Tibial nerve (tissue), 4 donors: ENCODE results near the gene FSD2. TPM values are rescaled to one million over a fixed set of nuclear protein-coding genes. Genes with fewer than 3 reads are reported as not detected.
"Not testable (repeated sequence)": the region's sequence is repeated elsewhere in the genome, so short reads cannot be mapped to it uniquely, and the experiment has no call there.

Experiments
- DNase-seq, 2 donors: peaks; one replicate each; pipeline ENCODE4 v3.0.0-alpha.2; 2019; ENCODE audit warnings: low spot score in 2 of 2
- H3K27ac ChIP-seq, 4 donors: fragments of 200-600 bp; sonication (generic) in 3 of 4; one replicate each; pipeline ENCODE4 v1.5.1; 2017 to 2019; ENCODE audit warnings: mild to moderate bottlenecking in 1 of 4
- H3K27me3 ChIP-seq, 2 donors: fragments of 200-600 bp; sonication (generic) in 1 of 2; one replicate each; pipeline versions ENCODE4 v1.5.1 to v1.6.0; 2017 to 2019
- H3K36me3 ChIP-seq, 3 donors: fragments of 200-600 bp; sonication (generic); one replicate each; pipeline ENCODE4 v1.5.1; 2018 to 2019
- H3K4me1 ChIP-seq, 4 donors: fragments of 200-600 bp; sonication (generic) in 3 of 4; one replicate each; pipeline ENCODE4 v1.5.1; 2017 to 2019
- H3K4me3 ChIP-seq, 4 donors: fragments of 200-600 bp; sonication (generic) in 3 of 4; one replicate each; pipeline ENCODE4 v1.5.1; 2017 to 2019; ENCODE audit warnings: mild to moderate bottlenecking in 1 of 4, moderate library complexity in 1 of 4
- H3K9me3 ChIP-seq, 4 donors: fragments of 200-600 bp; sonication (generic) in 3 of 4; one replicate each; pipeline ENCODE4 v1.5.1; 2017 to 2019
- EP300 ChIP-seq, 2 donors: sonication (generic); formaldehyde crosslinking; IDR thresholded peaks; one replicate each; pipeline ENCODE4 v1.6.1; 2017; ENCODE audit warnings: antibody characterized with exemption in 2 of 2, mild to moderate bottlenecking in 1 of 2
- POLR2A ChIP-seq, 2 donors: fragments of 450-650 bp; IDR thresholded peaks; one replicate each; pipeline ENCODE4 v1.6.1; 2017; ENCODE audit warnings: antibody characterized with exemption in 2 of 2, mild to moderate bottlenecking in 2 of 2, moderate library complexity in 2 of 2
- WGBS, 2 donors: methylation state at CpG; one replicate each; pipeline ENCODE4 v1.1.5; 2018; 5-methylcytosine and 5-hydroxymethylcytosine counted together
- total RNA-seq, 4 donors: library from RNA; depleted of rRNA; stranded (reverse); fragments of >200 nt; gene quantifications; one replicate each; pipeline ENCODE4 v1.1.0, GENCODE V29; 2016
- TF ChIP-seq, protein P1 (sequence below), 5 experiments: fragments of 200-600 bp in 3 of 5; fragments of 450-650 bp in 2 of 5; sonication (generic) in 3 of 5; IDR thresholded peaks; one replicate each; pipeline ENCODE4 v1.5.1; 2016 to 2019; ENCODE audit warnings: antibody characterized with exemption in 5 of 5, mild to moderate bottlenecking in 3 of 5, moderate library complexity in 2 of 5

FSD2 gene
- total RNA-seq, 4 donors from 2014 or later, result 0.20 TPM; not detected in 3

DNA sequence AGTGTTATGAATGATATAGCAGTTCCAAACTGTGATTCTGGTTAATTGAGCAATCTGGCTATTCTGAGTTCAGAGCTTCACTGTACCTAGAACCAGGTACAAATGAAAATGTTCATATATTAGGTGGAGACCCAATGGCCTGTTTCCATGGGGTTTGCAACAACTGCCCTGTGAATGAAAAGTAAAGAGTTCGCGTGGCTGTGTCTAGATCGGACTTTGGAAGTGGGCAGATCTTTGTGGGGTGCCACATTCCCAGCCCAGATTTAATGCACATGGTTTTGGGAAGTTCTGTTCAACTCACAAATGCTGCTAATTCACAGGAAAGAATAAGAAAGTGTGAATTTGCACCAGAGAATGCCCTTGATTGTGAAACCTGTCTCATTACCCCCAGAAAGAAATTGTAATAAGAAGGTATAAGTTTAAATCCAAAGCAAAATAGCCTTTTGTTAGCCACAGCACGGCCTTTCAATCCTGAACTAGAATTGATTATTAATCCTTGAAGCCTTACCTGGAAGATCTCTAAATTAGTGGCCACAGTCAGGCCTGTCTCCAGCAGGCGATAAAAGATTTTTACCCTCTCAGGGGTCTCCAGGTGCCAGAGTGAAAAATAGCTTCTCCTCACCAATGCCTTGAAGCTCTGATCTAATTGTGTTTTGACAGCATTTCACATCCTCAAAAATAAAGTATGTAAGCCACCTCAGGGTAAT is 26.2 kb upstream of the FSD2 start:
- Histone ChIP-seq H3K4me3 (no peak overlapping the region), H3K9me3 (no peaks in the 10 kb centered on the region), H3K27me3 (no peaks in the 10 kb centered on the region), H3K4me1 (no peaks in the 10 kb centered on the region), H3K36me3 (peaks cover 5 to 98% (median 30%) of the 10 kb centered on the region in 3 donors), H3K27ac (no peak overlapping the region)
- TF ChIP-seq POLR2A (IDR thresholded peaks at IDR 0.05) (no peak), EP300 (IDR thresholded peaks at IDR 0.05) (no peak)
- TF ChIP-seq, protein P1, sequence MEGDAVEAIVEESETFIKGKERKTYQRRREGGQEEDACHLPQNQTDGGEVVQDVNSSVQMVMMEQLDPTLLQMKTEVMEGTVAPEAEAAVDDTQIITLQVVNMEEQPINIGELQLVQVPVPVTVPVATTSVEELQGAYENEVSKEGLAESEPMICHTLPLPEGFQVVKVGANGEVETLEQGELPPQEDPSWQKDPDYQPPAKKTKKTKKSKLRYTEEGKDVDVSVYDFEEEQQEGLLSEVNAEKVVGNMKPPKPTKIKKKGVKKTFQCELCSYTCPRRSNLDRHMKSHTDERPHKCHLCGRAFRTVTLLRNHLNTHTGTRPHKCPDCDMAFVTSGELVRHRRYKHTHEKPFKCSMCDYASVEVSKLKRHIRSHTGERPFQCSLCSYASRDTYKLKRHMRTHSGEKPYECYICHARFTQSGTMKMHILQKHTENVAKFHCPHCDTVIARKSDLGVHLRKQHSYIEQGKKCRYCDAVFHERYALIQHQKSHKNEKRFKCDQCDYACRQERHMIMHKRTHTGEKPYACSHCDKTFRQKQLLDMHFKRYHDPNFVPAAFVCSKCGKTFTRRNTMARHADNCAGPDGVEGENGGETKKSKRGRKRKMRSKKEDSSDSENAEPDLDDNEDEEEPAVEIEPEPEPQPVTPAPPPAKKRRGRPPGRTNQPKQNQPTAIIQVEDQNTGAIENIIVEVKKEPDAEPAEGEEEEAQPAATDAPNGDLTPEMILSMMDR (IDR thresholded peaks at IDR 0.05), result no peak
- WGBS, 2 donors, result 92 to 95% methylated on average over 5 of the region's 5 CpGs
- DNase-seq, result peak in 1 of 2 donors; percentile 0

DNA sequence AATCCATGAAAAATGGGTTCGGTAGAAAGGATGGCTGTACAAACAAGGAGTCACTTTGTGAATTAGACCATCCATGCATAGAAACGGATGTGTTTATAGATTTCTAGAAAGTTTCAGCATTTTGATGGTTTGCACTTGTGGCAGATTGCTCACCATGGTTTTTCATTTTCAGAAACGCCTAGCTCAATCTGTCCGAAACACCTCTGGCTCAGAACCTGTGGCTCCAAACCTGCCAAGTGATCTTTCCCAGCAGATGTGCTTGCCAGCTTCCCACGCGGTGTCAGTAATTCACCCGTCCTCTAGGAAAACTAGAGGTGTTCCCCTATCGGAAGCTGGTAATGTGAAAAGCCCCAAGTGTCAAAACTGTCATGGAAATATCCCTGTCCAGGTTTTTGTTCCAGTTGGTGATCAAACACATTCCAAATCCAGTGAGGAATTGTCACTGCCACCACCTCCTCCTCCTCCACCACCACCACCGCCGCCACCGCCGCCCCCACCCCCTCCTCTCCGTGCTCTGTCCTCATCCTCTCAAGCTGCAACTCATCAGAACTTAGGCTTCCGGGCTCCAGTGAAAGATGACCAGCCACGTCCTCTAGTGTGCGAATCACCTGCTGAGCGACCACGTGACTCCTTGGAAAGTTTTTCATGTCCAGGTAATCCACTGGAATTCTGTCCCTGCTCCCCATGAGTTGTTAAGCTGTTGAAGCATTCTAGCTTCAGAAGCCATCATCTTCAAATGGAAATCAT is 24.7 kb upstream of the FSD2 start:
- peak in 1 of 2 donors; percentile 2 for DNase-seq
- H3K27ac ChIP-seq, result no peak overlapping the region
- no peak overlapping the region for H3K4me3 ChIP-seq
- peaks cover 5 to 98% (median 39%) of the 10 kb centered on the region in 3 donors for H3K36me3 ChIP-seq
- H3K9me3 ChIP-seq, result no peaks in the 10 kb centered on the region
- WGBS, 2 donors, result 90 to 93% methylated on average over 18 of the region's 18 CpGs
- H3K27me3 ChIP-seq, result no peaks in the 10 kb centered on the region
- no peaks in the 10 kb centered on the region for H3K4me1 ChIP-seq
- TF ChIP-seq, protein P1 (IDR thresholded peaks at IDR 0.05), result no peak
- TF ChIP-seq POLR2A (IDR thresholded peaks at IDR 0.05), result no peak

DNA sequence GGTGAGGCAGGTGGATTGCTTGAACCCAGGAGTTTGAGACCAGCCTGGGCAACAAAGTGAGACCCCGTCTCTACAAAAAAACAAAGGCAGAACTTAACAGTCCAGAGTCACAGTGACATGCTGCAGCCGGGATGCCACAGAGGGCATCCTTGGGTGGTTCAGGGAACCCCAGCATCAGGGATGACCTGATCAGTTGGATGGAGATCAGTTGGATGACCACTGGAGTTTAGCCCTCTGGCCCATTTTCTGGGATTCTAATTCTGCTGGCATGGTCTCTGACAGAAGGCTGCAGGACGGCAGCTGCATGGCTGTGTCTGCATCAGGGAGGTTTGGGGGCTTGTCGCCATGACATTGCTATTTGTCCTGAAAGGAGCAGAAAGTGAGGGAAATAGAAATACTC is 23.4 kb upstream of the FSD2 start:
- TF ChIP-seq, protein P1 (IDR thresholded peaks at IDR 0.05), result no peak
- TF ChIP-seq EP300 (IDR thresholded peaks at IDR 0.05) (no peak), POLR2A (IDR thresholded peaks at IDR 0.05) (no peak)
- no peaks in the 10 kb centered on the region for H3K27me3 ChIP-seq
- H3K9me3 ChIP-seq, result no peaks in the 10 kb centered on the region
- 91 to 95% methylated on average over 4 of the region's 4 CpGs for WGBS, 2 donors
- peaks cover 4 to 98% (median 39%) of the 10 kb centered on the region in 3 donors for H3K36me3 ChIP-seq
- DNase-seq, result peak in 1 of 2 donors; percentile 3
- H3K27ac ChIP-seq, result no peak overlapping the region
- no peaks in the 10 kb centered on the region for H3K4me1 ChIP-seq
- no peak overlapping the region for H3K4me3 ChIP-seq

DNA sequence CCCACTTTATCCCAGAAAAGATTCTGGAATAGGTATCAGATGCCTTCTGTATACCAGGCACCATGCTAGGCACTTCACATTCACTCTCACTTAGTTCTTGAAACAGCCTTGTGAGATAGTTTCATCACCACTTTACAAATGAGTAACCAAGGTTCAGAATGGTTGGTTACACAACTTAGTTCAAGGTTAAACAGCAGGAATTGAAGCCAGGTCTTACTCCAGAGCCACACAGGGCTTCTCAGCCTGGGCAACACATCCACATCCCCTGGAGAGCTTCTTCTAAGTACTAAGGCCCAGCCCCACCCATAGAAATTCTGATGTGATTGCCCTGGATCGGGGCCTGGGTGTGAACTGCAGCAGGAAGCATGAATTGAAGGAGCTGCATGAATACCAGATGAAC is 22.2 kb upstream of the FSD2 start:
- no peaks in the 10 kb centered on the region for H3K4me1 ChIP-seq
- no peak for DNase-seq
- H3K9me3 ChIP-seq, result no peaks in the 10 kb centered on the region
- no peak overlapping the region for H3K4me3 ChIP-seq
- 55 to 72% methylated on average over 1 of the region's 1 CpG for WGBS, 2 donors
- TF ChIP-seq EP300 (IDR thresholded peaks at IDR 0.05) (no peak), POLR2A (IDR thresholded peaks at IDR 0.05) (no peak)
- TF ChIP-seq, protein P1 (IDR thresholded peaks at IDR 0.05), result no peak
- peaks cover 4 to 96% (median 38%) of the 10 kb centered on the region in 3 donors for H3K36me3 ChIP-seq
- no peaks in the 10 kb centered on the region for H3K27me3 ChIP-seq
- no peak overlapping the region for H3K27ac ChIP-seq

DNA sequence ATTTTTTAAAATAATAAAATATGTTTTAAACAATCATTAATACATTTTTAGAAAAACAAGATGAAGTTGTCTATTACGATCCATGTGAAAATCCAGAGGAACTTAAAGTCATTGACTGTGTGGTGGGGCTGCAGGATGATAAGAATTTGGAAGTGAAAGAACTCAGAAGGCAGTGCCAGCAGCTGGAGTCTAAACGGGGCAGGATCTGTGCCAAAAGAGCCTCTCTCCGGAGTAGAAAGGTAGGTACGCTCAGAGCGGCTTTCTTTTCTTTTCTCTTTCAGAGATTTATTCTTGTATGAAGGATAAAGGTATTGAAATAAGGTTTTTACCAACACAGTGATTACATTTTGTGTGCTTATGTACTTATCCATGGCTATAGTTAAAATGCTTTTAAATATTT is 17.2 kb upstream of the FSD2 start:
- Histone ChIP-seq H3K9me3 (no peaks in the 10 kb centered on the region), H3K27me3 (no peaks in the 10 kb centered on the region), H3K4me1 (no peaks in the 10 kb centered on the region), H3K36me3 (peaks cover 4 to 90% (median 33%) of the 10 kb centered on the region in 3 donors), H3K27ac (no peak overlapping the region), H3K4me3 (no peak overlapping the region)
- no peak for DNase-seq
- 88 to 89% methylated on average over 5 of the region's 5 CpGs for WGBS, 2 donors
- TF ChIP-seq POLR2A (IDR thresholded peaks at IDR 0.05) (no peak), EP300 (IDR thresholded peaks at IDR 0.05) (no peak)
- TF ChIP-seq, protein P1 (IDR thresholded peaks at IDR 0.05), result no peak

DNA sequence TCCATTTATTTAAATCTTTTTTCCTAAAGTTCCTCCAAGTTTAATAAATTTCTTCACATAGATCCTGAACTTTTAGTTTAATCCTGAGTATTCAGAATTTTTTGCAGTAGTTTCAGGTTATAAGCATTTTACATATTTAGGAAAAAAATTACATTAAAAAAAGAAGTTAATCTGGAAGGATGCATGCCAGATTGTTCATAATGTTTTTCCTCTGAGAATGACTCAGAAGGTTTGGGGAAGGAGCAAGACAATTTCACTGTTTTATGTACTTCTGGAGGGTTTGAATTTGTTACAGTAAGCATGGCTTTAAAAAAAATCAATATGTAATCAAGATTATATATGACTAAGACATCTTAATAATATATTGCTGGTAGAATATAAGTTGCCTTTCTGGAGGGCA is 16.0 kb upstream of the FSD2 start:
- H3K27me3 ChIP-seq, H3K9me3 ChIP-seq, H3K4me3 ChIP-seq, DNase-seq, H3K4me1 ChIP-seq, H3K27ac ChIP-seq: not testable (repeated sequence)
- peaks cover 4 to 90% (median 37%) of the 10 kb centered on the region in 3 donors for H3K36me3 ChIP-seq

DNA sequence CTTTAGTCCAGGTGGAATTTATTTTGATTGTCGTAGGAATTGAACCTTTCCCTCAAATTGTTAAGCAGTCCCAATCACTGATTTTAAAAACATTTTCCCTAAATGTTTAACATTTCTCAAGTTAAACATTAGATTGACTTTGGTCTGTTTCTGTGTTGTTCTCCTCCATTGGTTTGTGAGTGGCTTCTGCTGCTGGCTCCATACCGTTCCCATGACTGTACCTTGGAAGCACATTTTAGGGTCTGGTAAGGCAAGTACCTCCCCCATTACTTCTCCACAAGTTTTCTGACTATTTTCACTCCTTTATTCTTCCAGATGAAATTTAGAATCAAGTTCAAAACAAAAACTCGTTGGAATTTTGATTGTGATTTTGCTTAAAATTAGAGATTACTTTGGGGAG is 15.5 kb upstream of the FSD2 start:
- not testable (repeated sequence) for DNase-seq, H3K4me1 ChIP-seq, H3K27me3 ChIP-seq, H3K9me3 ChIP-seq, H3K4me3 ChIP-seq, H3K27ac ChIP-seq
- 86 to 87% methylated on average over 3 of the region's 3 CpGs for WGBS, 2 donors
- H3K36me3 ChIP-seq, result peaks cover 4 to 90% (median 36%) of the 10 kb centered on the region in 3 donors
